SKM-1 treated with dmso at 0.1 percent for 144 hours (cell line): Measurements from ENCODE around the gene ORM2.
A peak's percentile ranks its signal among the peaks of the same experiment; 100 is the strongest.

Experiments
- DNase-seq: peaks from one replicate; lab custom pipeline; 2025; ENCODE audit not compliant: unreplicated experiment; lab: John Stamatoyannopoulos, UW

The ORM2 gene

GRCh38 chr9:114347675-114348074 lies 18.0 kb downstream of the ORM2 start:
- DNase-seq, result no peak

- DNase-seq, result no peak
Observed at GRCh38 chr9:114348261-114348905, 18.7 kb downstream of the ORM2 start.

- DNase-seq, result peak; percentile 69
Observed at GRCh38 chr9:114348906-114349482, 19.3 kb downstream of the ORM2 start.

GRCh38 chr9:114349713-114350480 lies 20.2 kb downstream of the ORM2 start:
- no peak for DNase-seq

- no peak for DNase-seq
Observed at GRCh38 chr9:114350636-114351401, 21.1 kb downstream of the ORM2 start.

- no peak for DNase-seq
Observed at GRCh38 chr9:114351932-114352331, 22.3 kb downstream of the ORM2 start.

- no peak for DNase-seq
Observed at GRCh38 chr9:114355821-114356220, 26.2 kb downstream of the ORM2 start.

GRCh38 chr9:114356792-114357191 lies 27.1 kb downstream of the ORM2 start:
- no peak for DNase-seq

- no peak for DNase-seq
Observed at GRCh38 chr9:114357360-114357759, 27.7 kb downstream of the ORM2 start.

GRCh38 chr9:114357911-114358328 lies 28.3 kb downstream of the ORM2 start:
- DNase-seq, result no peak

- DNase-seq, result no peak
Observed at GRCh38 chr9:114359801-114360200, 30.1 kb downstream of the ORM2 start.

GRCh38 chr9:114361542-114361941 lies 31.9 kb downstream of the ORM2 start:
- DNase-seq, result no peak

GRCh38 chr9:114362394-114362793 lies 32.7 kb downstream of the ORM2 start:
- DNase-seq, result no peak

GRCh38 chr9:114363424-114363823 lies 33.8 kb downstream of the ORM2 start:
- no peak for DNase-seq

- DNase-seq, result no peak
Observed at GRCh38 chr9:114364134-114365041, 34.7 kb downstream of the ORM2 start.

GRCh38 chr9:114365194-114365593 lies 35.5 kb downstream of the ORM2 start:
- DNase-seq, result no peak

GRCh38 chr9:114366334-114367128 lies 36.9 kb downstream of the ORM2 start:
- no peak for DNase-seq

GRCh38 chr9:114367366-114367765 lies 37.7 kb downstream of the ORM2 start:
- DNase-seq, result no peak

GRCh38 chr9:114367772-114368569 lies 38.3 kb downstream of the ORM2 start:
- no peak for DNase-seq
